Hepatocyte (in vitro differentiated cells): Measurements from ENCODE around the gene GHDC. TPM values are rescaled to one million over a fixed set of nuclear protein-coding genes. Genes with fewer than 3 reads are reported as not detected.
A peak's percentile ranks its signal among the peaks of the same experiment; 100 is the strongest.
"Not testable (repeated sequence)": the region's sequence is repeated elsewhere in the genome, so short reads cannot be mapped to it uniquely, and the experiment has no call there.

ENCODE experiments used
- DNase-seq: peaks from one replicate; pipeline ENCODE4 v3.0.0-alpha.2; 2016; ENCODE audit warnings: low spot score
- H2AFZ ChIP-seq: fragments of 200-600 bp; sonication (generic); 2 replicates; pipeline ENCODE4 v1.6.0; 2016; ENCODE audit warnings: antibody characterized with exemption, mild to moderate bottlenecking
- H3K27ac ChIP-seq: fragments of 200-600 bp; sonication (generic); 2 replicates; pipeline ENCODE4 v1.5.1; 2016; ENCODE audit warnings: mild to moderate bottlenecking
- H3K27me3 ChIP-seq: fragments of 200-600 bp; sonication (generic); 2 replicates; pipeline ENCODE4 v1.6.1; 2016
- H3K36me3 ChIP-seq: fragments of 200-600 bp; sonication (generic); replicated peaks from 2 replicates; pipeline ENCODE4 v1.5.1; 2016; ENCODE audit warnings: low read depth; ENCODE audit not compliant: insufficient read depth
- H3K4me1 ChIP-seq: fragments of 200-600 bp; sonication (generic); 2 replicates; pipeline ENCODE4 v1.5.1; 2016; ENCODE audit warnings: mild to moderate bottlenecking, moderate library complexity; ENCODE audit not compliant: insufficient read depth
- H3K4me2 ChIP-seq: fragments of 200-600 bp; sonication (generic); 2 replicates; pipeline ENCODE4 v1.6.0; 2016
- H3K4me3 ChIP-seq: fragments of 200-600 bp; sonication (generic); 2 replicates; pipeline ENCODE4 v1.5.1; 2016; ENCODE audit warnings: mild to moderate bottlenecking
- H3K79me2 ChIP-seq: fragments of 200-600 bp; sonication (generic); 2 replicates; pipeline ENCODE4 v1.6.0; 2017; ENCODE audit warnings: mild to moderate bottlenecking
- H3K9me2 ChIP-seq: fragments of 200-600 bp; sonication (generic); replicated peaks from 2 replicates; pipeline ENCODE4 v1.6.0; 2017; ENCODE audit warnings: mild to moderate bottlenecking; ENCODE audit not compliant: insufficient read depth
- H3K9me3 ChIP-seq: fragments of 200-600 bp; sonication (generic); 2 replicates; pipeline ENCODE4 v1.5.1; 2016; ENCODE audit warnings: low read depth, mild to moderate bottlenecking
- H4K20me1 ChIP-seq: fragments of 200-600 bp; sonication (generic); 2 replicates; pipeline ENCODE4 v1.6.0; 2016; ENCODE audit warnings: mild to moderate bottlenecking; ENCODE audit not compliant: insufficient read depth, poor library complexity, severe bottlenecking
- EZH2 ChIP-seq: fragments of 200-600 bp; sonication (generic); IDR thresholded peaks from 2 replicates; pipeline ENCODE4 v1.6.1; 2016; ENCODE audit warnings: antibody characterized with exemption, mild to moderate bottlenecking, borderline replicate concordance
- EZH2phosphoT487 ChIP-seq: fragments of 200-600 bp; sonication (generic); IDR thresholded peaks from one replicate; pipeline ENCODE4 v1.6.1; 2018; ENCODE audit warnings: antibody characterized with exemption, mild to moderate bottlenecking, low read depth, moderate library complexity; ENCODE audit not compliant: unreplicated experiment, severe bottlenecking
- WGBS: methylation state at CpG from one replicate; pipeline ENCODE4 v1.1.6; 2016; ENCODE audit warnings: low lambda C conversion rate; ENCODE audit errors: missing lambda C conversion rate; 5-methylcytosine and 5-hydroxymethylcytosine counted together
- polyA plus RNA-seq: library from polyadenylated mRNA; unstranded; fragments of >200 nt; fragmentation: Nextera tagmentation; extraction: Ambion mirVana; gene quantifications from 2 replicates; pipeline ENCODE4 v1.2.1, GENCODE V29; 2016
- total RNA-seq: library from RNA; depleted of rRNA; stranded (reverse); fragments of >200 nt; gene quantifications from 2 replicates; pipeline ENCODE4 v1.2.3, GENCODE V29; 2014
- TF ChIP-seq, protein P1 (sequence below): fragments of 200-600 bp; sonication (generic); IDR thresholded peaks from 2 replicates; pipeline ENCODE4 v1.5.1; 2016; ENCODE audit warnings: antibody characterized with exemption, mild to moderate bottlenecking; ENCODE audit not compliant: poor library complexity

The GHDC gene
- total and polyA plus RNA-seq, 2 experiments from 2014 or later, result 7.0 to 7.2 TPM

DNA sequence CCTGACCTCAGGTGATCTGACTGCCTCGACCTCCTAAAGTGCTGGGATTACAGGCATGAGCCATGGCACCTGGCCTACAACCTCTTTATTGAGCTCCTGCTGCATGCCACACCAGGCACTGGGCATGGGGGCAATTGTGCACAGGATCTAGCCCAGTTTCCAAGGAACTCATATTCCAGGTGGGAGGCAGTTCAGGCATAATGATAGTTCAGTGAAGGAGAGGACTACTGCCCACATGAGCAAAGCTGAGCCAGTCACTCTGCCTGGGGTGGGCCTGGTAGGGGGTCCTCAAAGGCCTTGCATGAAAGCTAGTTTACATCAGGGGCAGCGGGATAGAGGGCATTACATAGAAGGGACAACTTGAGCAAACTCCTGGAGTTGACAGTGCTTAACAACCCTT lies 6.5 kb downstream of the GHDC start:
- H3K27me3 ChIP-seq, result peaks cover 15% of the 10 kb centered on the region
- no peak overlapping the region for H3K4me2 ChIP-seq
- TF ChIP-seq EZH2, result no peak
- TF ChIP-seq, protein P1, sequence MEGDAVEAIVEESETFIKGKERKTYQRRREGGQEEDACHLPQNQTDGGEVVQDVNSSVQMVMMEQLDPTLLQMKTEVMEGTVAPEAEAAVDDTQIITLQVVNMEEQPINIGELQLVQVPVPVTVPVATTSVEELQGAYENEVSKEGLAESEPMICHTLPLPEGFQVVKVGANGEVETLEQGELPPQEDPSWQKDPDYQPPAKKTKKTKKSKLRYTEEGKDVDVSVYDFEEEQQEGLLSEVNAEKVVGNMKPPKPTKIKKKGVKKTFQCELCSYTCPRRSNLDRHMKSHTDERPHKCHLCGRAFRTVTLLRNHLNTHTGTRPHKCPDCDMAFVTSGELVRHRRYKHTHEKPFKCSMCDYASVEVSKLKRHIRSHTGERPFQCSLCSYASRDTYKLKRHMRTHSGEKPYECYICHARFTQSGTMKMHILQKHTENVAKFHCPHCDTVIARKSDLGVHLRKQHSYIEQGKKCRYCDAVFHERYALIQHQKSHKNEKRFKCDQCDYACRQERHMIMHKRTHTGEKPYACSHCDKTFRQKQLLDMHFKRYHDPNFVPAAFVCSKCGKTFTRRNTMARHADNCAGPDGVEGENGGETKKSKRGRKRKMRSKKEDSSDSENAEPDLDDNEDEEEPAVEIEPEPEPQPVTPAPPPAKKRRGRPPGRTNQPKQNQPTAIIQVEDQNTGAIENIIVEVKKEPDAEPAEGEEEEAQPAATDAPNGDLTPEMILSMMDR, result no peak
- TF ChIP-seq EZH2phosphoT487, result no peak
- H3K27ac ChIP-seq, result no peak overlapping the region
- H3K36me3 ChIP-seq, result no peaks in the 10 kb centered on the region
- no peaks in the 10 kb centered on the region for H3K9me2 ChIP-seq
- no peak overlapping the region for H2AFZ ChIP-seq
- no peak overlapping the region for H3K4me3 ChIP-seq
- no peaks in the 10 kb centered on the region for H4K20me1 ChIP-seq
- 86% methylated on average over 2 of the region's 2 CpGs for whole genome bisulfite sequencing
- no peaks in the 10 kb centered on the region for H3K9me3 ChIP-seq
- no peaks in the 10 kb centered on the region for H3K79me2 ChIP-seq
- H3K4me1 ChIP-seq, result peaks cover 11% of the 10 kb centered on the region
- DNase-seq, result no peak

DNA sequence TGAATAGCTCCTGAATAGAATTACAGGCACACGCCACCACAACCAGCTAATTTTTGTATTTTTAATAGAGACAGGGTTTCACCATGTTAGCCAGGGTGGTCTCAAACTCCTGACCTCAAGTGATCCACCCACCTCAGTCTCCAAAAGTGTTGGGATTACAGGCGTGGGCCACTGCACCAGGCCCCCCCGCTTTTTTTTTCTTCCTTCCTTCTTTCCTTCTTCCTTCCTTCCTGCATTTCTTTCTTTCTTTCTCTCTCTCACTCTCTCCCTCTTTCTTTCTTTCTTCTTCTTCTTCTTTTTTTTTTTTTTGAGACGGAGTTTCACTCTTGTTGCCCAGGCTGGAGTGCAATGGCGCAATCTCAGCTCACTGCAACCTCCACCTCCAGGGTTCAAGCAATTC lies 8.1 kb downstream of the GHDC start:
- 93% methylated on average over 5 of the region's 5 CpGs for WGBS
- not testable (repeated sequence) for H2AFZ ChIP-seq

DNA sequence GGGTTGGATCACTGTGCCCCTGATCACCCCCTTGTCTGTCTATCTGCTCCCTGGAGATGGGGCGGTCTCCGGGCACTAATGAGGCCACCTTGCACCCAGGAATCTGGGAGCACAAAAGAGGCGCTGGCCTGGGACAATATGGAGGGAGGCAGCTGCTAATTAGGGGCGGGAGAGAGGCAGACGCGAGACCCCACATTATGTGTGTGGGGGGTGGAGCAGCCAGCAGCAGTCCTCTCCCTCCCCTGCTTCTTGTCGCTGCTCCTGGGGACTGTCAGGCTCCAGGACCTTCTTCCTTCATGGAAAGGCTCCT lies 8.7 kb downstream of the GHDC start:
- H3K27ac ChIP-seq, result no peak overlapping the region
- H3K36me3 ChIP-seq, result no peaks in the 10 kb centered on the region
- no peaks in the 10 kb centered on the region for H3K9me3 ChIP-seq
- H3K79me2 ChIP-seq, result no peaks in the 10 kb centered on the region
- H3K27me3 ChIP-seq, result peaks cover 37% of the 10 kb centered on the region
- TF ChIP-seq EZH2phosphoT487 (no peak), EZH2 (no peak)
- TF ChIP-seq, protein P1, result no peak
- DNase-seq, result no peak
- WGBS, result 72% methylated on average over 7 of the region's 7 CpGs
- H4K20me1 ChIP-seq, result no peaks in the 10 kb centered on the region
- H3K4me1 ChIP-seq, result peaks cover 17% of the 10 kb centered on the region
- H3K9me2 ChIP-seq, result no peaks in the 10 kb centered on the region
- H3K4me3 ChIP-seq, result no peak overlapping the region
- no peak overlapping the region for H3K4me2 ChIP-seq
- no peak overlapping the region for H2AFZ ChIP-seq

More for the DNA sequence above, 8.1 kb downstream of the GHDC start:
- H3K4me3 ChIP-seq, H3K4me2 ChIP-seq, H4K20me1 ChIP-seq, H3K9me2 ChIP-seq, H3K27ac ChIP-seq, DNase-seq, H3K9me3 ChIP-seq, H3K36me3 ChIP-seq, H3K79me2 ChIP-seq: not testable (repeated sequence)
- H3K4me1 ChIP-seq, result peaks cover 12% of the 10 kb centered on the region
- H3K27me3 ChIP-seq, result peaks cover 31% of the 10 kb centered on the region

DNA sequence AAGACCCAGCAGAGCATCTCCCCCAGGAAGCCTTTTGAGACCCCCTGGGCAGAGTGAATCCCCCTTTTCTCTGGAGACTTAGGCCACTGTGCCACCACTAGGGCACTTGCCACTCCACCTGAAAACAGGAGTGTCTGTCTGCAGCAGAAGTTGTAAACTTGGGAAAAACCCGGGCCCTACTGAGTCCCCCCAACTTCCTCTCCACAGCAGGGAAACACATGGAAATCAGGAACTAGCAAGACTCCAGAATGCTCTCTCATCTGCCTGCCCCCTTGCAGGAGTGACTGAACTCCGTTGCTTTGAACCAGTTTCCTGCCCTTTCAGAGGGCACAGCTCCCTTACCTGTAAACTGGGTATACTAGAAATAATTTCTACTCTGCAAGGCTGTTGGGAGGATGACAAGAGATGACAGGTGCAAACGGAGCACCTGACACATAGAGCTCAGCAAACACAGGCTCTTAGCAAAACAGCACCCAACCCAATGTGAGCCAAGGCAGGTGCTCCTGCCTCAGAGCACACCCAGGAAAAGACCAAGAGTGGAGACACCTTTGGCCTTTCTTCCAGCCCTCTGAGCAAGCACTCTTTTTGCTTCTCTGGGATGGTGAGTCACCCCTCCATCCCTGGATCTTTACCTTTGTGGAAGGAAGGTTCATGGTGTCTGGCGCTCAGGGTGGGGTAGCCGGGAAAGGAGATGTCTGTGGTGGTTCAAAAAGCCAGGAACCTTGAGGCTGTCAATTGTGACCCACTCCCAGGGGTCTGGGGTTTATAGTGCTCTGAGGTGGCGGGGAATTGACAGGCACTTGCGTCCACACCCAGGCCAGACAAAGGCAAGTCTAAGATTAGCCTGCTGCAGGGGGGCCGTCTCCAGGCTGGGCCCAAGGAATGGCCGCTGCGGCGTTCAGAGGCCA lies 9.3 kb downstream of the GHDC start, which contains the start of gene HCRT:
Gene HCRT (minus strand): TSS at position 740 of the 908 bp plus-strand sequence. CDS start 87 bp downstream, at position 653.
- WGBS, result 71% methylated on average over 11 of the region's 11 CpGs
- H3K9me2 ChIP-seq, result no peaks in the 10 kb centered on the region
- DNase-seq, result no peak
- no peaks in the 10 kb centered on the region for H4K20me1 ChIP-seq
- no peak for TF ChIP-seq EZH2phosphoT487
- TF ChIP-seq EZH2, result no peak
- H3K36me3 ChIP-seq, result no peaks in the 10 kb centered on the region
- H3K79me2 ChIP-seq, result no peaks in the 10 kb centered on the region
- peak within 1 kb of the TSS; percentile 96 for H2AFZ ChIP-seq
- H3K4me1 ChIP-seq, result peaks cover 17% of the 10 kb centered on the region
- H3K27me3 ChIP-seq, result peaks cover 42% of the 10 kb centered on the region
- no peak within 1 kb of the TSS for H3K27ac ChIP-seq
- H3K9me3 ChIP-seq, result no peaks in the 10 kb centered on the region
- H3K4me2 ChIP-seq, result peak within 1 kb of the TSS; percentile 95
- no peak within 1 kb of the TSS for H3K4me3 ChIP-seq
